Stimulated activated CD4-positive, alpha-beta T cell treated with anti-CD3 and anti-CD28 coated beads, Interleukin-2, amount 100 ng/mL, for 24 hours (primary cell): ENCODE data around the gene DAO.

ENCODE experiments used
- DNase-seq, 2 donors: peaks; one replicate each; pipeline ENCODE4 v3.0.0-alpha.2; 2020

The DAO gene

DNA sequence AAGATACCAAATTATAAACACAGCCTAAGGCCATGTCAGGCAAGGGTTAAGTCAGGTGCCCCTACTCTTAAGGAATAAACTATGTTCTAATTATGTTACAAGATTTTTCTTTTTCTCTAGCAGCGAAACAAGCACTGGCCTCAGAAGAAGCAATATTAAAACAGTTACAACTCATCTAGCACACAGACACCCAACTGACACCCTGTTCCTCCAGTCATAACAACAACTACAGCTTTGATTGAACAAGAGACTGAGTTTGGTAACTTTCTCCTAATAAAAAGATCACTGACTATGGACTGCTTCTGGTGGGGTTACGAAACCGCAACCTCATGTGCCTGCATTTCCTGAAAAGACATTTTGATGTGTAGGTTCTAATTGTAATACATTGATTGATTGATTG lies 3.3 kb upstream of the DAO start:
- DNase-seq, result no peak

DNA sequence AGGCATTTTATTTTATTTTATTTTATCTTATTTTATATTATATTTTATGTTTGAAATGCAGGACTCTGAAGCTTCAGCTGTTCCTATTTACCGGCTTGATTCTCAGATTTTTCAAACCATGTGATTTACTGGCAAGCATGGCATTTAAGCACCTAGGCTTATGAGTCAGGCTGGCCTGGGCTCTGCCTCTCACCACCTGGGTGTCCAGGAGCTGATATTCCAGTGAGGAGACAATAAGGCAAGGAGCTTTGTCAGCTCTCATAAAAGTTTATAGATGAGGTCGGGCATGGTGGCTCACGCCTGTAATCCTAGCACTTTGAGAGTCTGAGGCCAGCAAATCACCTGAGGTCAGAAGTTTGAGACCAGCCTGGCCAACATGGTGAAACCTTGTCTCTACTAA lies 2.1 kb downstream of the DAO start:
- no peak for DNase-seq

DNA sequence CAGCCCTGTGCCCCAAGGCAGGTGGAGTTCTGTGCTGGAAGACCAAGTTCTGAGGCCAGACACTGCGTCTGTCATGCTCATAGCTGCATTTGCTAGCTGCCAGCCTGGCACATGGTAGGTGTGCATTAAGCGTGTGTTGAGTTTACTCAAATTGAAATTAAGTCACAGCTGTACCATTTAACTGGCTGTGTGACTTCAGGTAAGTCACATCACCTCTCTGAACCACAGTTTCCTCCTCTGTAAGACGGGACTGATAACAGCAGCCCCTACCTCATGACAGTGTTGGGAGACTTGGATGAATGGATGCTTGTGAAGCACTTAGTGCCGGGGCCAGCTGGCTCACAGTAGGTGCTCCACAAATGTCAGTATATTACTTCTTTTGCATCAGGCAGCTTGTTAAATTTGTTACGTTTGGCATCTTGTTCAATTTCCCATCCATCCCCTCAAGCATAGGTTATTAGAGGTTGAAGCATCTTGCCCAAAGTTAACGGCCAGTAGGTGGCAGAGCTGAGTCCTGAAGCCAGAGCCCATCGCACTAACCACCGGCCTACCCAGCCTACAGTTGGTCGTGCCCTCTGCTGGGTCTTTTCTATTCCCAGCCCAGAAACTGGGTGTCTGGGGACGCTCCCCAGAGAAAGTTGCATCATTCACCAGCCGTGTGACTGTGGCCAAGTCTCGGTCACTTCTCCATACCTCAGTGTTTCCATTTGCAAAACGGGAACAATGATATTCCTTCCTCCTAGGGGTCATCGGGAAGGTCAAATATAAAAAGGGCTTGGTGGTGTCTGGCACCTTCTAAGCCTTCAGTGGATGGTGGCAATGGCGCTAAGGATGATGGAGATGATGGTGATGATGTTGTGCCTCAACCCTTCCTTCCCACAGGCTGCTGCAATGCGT lies 4.5 kb downstream of the DAO start:
- DNase-seq, result peak; percentile 79 to 83

DNA sequence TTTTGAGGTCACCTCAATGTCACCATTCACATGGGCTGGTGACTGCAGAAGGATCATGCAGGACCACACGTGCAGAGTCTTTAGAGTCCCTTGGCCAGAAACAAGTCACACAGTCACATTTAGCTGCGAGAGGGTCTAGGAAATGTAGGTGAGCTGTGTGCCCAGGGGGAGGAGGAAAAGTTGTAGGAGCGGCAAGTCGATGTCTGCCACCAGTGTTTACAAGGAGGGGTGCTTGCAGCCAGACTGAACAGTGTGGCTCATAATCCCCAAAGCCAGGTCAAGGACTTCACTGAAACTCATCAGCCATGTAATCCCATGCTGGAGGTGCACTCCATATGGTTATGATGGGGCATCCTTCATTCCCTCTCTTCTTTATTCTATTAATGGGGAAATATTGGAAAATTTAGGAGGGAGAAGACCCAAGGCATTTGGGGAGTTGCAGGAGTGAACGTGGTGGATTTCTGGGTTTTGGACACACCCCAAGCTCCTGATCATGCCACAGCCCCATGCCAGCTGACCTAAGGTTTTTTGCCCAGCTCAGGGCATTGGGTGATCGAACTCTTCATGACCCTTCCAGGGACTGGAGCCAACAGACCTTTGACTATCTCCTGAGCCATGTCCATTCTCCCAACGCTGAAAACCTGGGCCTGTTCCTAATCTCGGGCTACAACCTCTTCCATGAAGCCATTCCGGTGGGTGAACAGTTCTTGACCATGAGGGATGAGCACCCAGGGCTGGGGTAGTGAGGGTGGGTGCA lies 7.2 kb downstream of the DAO start:
- DNase-seq, result no peak

DNA sequence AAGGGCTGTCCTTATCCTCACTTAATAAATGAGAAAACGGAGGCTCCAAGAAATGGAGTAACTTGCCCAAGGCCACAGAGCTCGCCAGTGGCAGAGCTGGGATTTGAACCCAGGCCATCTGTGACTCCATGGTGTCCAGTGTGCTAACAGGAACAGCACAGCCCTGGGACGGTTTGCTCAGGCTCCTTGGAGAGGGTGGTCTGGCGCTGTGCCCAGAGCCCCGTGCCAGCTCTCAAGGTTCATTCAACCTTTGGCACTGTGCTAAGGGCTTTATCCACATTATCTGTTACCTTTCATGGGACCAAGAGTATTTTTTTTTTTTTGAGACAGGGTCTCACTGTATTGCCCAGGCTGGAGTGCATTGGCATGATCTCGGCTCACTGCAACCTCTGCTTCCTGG lies 8.1 kb downstream of the DAO start:
- DNase-seq, result no peak

DNA sequence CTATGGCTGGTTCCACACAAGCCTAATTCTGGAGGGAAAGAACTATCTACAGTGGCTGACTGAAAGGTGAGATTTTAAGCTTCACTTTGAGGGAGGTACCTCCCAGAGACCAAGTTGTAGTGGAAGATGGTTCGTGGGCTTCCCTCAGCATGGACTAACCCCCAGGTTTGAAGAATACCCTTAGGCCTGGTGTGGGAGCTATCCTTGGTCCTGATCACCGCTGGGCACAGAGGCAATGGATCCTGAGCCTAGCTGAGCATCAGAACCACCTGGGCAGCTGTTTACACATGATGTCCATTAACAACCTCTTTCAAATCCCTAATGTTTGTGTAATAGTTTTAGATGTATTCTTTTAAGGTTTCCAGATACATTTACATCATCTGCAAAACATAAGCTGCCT lies 10.3 kb downstream of the DAO start:
- peak in 1 of 2 donors; percentile 7 for DNase-seq

DNA sequence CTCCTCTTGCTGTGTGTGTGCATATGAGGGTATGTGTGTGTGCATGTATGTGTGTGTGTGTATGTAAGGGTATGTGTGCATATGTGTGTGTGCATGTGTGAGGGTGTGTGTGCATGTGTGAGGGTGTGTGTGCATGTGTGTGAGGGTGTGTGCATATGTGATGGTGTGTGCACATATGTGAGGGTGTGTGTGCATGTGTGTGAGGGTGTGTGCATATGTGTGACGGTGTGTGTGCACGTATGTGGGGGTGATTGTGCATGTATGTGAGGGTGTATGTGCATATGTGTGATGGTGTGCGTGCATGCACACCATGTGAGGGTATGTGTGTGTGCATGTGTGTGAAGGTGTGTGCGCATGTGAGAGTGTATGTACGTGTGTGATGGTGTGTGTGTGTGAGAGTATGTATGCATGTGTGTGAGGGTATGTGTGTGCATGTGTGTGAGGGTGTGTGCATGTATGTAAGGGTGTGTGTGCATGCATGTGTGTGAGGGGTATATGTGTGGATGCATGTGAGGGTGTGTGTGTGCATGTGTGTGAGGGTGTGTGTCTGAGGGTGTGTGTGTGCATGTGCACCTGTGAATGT lies 15.4 kb downstream of the DAO start:
- DNase-seq, result no peak

DNA sequence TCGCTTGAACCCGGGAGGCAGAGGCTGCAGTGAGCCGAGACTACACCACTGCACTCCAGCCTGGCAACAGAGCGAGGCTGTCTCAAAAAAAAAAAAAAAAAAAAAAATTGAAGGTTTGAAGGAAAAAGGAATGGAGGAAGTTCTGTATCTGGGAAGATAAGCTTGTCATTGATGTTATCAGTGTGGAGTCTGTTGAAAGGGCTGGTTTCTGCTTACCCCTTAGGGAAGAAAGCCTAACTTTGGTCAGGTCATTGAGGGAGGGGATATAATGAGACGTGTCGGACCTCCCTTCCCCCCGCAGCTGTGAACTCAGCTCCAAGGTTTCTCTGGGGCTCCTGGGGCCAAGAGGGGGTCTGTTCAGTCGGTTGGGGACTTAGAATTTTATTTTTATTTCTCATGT lies 16.4 kb downstream of the DAO start:
- no peak for DNase-seq

DNA sequence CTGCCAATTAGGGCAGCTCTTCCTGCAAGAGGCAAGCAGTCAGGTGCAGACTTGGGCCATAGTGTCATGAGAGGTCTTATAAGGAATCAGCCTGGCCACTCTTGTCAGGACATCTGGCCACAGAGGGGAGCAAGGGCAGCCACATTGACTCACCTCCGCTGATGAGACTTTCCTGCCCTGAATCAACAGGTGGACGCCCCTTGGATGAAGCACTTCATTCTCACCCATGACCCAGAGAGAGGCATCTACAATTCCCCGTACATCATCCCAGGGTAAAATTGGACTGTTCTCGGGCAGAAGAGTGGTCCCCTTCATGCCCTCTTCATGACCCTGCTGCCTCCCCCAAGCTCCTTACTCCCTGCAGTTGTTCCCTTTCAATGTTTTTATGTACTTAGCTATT lies 16.9 kb downstream of the DAO start:
- DNase-seq, result no peak

DNA sequence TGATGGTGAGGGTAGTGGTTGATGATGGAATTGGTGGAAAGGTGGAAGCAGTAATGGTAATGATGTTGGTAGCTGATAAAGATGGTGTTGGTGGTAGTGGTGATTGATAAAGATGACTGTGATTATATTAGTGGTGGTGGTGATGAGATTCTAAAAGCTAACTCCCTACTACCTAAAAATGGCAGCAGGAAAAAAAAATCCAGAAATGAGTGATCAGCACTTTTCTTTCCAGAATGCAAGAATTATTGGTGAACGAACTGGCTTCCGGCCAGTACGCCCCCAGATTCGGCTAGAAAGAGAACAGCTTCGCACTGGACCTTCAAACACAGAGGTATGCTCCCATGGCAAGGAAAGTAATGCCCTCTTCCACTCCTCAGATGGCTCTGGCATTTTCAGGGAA lies 19.3 kb downstream of the DAO start:
- DNase-seq, result no peak

DNA sequence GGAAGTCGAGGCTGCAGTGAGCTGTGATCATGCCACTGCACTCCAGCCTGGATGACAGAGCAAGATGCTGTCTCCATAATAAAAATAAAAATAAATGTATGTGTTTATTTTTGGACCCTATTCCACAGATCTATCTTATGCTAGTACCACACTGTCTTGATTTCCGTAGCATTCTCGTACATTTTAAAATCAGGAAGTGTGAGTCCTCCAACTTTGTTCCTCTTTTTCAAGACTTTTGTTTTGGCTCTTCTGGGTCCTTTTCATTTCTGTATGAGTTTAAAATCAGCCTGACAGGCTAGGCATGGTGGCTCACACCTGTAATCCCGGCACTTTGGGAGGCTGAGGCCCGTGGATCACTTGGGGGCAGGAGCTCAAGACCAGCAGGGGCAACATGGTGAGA lies 25.8 kb downstream of the DAO start:
- DNase-seq, result no peak

DNA sequence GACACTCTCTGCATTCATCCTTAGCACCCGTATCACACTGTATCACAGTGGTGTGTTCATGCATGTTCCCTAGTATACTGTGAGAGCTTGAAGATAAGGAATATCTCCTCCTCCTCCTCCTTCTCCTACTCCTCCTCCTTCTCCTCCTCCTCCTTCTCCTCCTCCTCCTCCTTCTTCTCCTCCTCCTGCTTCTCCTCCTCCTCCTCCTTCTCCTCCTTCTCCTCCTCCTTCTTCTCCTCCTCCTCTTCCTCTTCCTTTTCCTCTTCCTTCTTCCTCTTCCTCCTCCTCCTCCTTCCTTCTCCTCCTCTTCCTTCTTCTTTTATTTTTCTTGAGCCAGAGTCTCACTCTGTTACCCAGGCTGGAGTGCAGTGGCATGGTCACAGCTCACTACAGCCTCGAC lies 27.1 kb downstream of the DAO start:
- no peak for DNase-seq

DNA sequence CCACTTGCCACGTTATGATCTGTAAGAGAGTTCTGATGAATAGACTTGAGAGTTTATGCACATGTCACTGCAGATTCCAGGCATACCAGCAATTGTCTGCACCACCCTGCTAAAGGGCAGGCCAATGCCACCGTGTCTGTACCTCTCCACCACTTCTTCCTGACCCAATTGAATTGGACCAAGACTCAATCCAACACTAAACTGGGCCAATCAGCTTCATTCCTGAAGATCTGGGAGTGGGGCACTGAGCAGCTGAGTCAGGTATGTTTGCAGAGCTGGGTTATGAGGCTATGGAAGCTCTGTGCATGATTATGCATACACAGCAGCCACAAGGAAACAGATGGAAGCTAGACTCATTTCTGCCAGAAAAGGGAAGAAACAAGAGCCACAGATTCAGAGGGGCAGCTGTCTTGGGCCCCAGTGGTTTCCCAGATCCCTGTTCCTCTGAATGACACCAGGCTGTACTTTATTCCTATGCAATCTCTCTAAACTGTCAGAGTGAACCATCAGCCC lies 28.0 kb downstream of the DAO start:
- no peak for DNase-seq

DNA sequence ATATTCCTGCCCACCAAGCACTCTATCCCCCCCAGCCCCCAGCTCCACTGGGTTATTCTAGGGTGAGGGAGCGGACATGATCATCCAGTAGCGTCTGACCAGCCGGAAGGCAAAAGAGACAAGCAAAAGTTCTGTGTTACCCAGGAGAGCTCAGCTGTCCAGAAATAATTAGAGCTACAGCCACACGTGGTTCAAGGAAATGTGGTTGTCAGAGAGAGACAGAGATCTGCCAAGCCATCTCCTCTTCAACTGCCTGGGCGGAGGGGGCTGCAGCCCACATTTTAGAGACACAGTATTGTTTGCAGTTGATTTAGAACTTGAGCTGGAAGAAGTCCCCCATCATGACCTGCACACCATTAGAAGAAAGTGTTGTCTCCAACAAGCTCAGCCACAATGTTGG lies 30.4 kb downstream of the DAO start:
- no peak for DNase-seq

DNA sequence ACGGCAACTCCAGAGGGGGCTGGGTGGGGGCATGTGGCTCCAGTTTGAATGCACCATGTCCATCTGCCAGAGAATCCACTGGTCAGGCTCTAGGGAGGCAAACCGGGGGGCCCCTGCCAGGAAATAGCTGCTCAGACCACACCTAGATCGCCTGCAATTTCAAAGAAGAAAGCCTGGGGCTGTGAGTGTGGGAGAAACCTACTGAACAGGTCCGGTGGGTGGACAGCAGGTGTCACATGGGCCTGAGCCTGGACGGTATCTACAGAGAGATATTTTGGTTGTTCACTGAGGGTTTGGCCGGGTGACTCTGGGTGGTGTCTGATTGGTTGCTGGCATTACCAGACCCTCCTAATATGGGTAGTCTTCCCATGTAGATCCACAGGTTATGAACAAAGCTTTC lies 32.0 kb downstream of the DAO start:
- DNase-seq, result no peak

DNA sequence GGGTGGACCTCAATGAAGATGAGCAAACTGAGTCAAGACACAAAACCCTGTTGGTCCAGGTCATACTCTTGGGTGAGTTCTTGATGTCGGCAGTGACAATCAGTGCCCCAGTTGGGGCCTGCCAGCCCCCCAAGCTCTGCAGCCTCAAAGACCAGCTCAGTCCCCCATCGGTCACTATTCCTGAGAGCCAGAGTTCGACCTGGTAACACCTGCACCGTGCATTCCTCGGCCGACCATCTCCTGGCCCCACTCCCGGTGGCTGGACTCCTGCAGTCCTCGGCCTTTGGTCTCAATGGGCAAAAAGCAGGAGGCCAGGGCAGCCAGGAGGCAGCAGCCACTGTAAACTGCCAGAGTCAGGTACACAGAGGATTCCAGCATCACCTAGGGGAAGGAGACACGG lies 32.5 kb downstream of the DAO start:
- no peak for DNase-seq

DNA sequence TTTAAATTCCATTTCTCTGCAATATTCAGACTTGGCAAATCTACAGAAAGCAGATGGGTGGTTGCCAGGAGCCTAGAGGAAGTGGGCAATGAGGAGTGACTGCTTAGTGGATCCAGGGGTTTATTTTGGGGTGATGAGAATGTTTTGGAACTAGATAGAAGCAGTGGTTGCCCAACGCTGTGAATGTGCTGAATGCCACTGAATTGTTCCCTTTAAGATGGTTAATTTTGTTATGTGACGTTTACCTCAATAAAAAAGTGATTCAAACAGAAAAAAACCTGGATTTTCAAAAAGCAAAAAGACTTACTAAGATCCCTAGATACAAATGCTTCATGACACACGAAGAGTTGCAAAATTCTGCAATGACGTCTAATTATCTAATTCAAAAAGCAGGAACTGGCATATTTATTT lies 34.2 kb downstream of the DAO start:
- DNase-seq, result no peak

DNA sequence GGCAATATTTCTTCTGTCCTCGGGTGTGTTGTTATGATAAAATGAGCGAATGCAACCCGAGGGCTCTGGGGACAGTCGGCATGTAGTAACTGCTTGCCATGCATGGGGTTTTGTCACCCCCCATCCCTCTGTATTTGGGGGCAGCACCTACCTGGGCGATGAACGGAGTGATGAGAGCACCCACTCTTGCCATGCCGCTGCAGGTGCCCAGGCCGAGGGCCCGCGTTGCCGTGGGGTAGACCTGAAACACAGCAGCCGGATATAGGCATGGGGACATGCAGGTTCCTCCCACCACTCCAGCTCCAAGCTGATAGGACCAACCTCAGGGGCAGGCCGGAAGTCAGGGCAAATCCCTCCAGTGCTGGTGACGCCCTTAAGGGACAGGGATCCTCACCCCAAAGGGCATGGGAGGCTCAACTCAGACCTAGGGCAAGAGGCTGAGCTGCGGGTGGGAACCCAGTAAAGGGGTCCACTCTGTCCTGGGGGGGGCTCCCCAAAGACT lies 35.8 kb downstream of the DAO start:
- no peak for DNase-seq

DNA sequence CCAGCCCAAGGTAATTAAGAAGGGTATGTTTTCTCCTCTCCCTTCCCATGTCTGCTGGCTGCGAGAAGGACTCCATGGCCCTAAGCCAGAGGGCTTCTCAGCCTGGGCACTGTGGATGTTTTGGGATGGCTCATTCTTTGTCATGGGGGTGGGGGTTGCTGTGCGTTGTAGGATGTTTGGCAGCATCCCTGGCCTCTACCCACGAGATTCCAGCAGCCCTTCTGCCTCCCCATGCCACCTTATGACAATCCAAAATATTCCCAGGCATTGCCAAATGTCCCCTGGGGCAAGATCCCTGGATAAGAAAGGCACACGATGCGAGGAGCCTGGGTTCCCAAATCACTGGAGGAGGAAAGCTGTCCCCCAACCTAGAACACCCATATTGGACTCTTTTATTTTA lies 36.4 kb downstream of the DAO start:
- DNase-seq, result no peak

DNA sequence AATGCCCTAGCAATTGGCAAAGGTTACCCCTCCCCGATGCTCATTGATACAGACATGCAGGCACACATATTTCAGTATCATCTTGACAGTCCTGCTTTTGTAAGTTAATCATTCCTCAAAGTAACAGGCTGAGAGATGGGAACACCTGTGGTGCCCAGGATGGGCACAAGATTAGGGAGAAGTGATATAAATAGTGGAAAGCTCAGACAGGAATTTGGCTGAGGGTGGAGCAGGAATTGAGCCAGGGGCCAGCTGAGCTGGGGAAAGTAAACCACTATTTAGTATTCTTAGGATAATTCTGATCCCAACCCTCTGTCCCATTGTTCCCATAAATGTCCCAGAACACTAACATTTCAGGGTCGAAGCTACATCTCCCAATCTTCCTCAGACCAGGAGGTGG lies 38.3 kb downstream of the DAO start:
- DNase-seq, result no peak

DNA sequence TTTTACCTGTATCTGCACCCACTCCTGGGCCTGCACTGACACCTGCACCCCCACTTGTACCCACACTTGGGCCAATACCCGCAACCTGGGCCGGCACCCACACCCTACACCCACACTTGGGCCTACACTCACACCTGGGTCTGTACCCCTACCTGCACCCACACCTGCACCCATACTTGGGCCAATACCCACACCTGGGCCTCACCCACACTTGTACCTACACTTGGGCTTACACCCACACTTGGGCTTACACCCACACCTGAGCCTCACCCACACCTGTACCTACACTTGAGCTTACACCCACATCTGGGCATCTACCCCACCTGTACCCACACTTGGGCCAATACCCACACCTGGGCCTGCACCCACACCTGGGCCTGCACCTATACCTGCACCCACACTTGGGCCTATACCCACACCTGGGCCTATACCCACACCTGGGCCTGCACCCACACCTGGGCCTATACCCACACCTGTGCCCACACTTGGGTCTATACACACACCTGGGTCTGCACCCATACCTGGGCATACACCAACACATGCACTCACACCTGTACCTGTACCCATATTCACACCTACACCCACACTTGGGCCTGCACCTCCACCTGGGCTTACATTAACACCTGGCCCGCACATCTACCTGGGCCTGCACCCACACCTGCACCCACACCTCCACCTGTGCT lies 39.2 kb downstream of the DAO start:
- no peak for DNase-seq

DNA sequence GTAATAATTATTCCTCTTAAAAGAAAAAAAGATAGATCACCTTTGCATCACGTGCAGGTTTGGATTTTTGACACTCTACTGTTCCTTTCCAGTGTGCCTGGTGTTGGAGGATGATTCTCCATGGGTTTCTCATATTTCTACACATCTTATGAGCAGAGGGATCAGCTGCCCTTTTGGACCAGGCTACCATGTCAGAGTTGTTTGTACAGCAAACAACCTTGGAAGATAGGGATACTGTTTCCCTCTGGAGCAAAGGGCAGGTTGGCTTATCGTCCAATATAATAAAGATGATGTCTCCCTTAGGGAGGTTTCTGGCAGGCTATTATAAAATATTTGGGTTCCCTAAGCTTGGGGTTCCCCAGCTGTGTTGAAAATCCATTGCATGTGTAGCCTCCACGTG lies 42.1 kb downstream of the DAO start:
- DNase-seq, result no peak

DNA sequence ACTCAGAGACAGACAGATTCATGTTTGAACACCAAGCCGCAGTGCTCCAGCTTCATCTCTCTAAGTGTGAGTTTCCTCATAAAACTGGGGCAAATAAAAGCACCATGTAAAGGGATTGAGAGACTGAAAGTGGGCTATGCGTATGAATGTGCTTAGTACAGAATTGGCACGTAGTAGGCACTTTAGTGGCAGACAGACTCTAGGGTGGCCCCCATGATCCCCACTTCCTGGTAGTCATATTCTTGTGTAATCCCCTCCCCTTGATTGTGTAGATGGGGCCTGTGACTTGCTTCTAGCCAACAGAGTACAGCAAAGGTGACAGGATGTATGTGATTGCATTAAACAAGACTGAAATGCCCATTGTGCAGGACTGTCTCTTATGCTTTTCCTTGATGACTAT lies 43.0 kb downstream of the DAO start:
- DNase-seq, result no peak
